Cardiac muscle cell (in vitro differentiated cells and primary cell): Measurements from ENCODE around the gene ZYX. TPM values are rescaled to one million over a fixed set of nuclear protein-coding genes. Genes with fewer than 3 reads are reported as not detected.
A peak's percentile ranks its signal among the peaks of the same experiment; 100 is the strongest.

Source experiments
- DNase-seq, 2 donors: peaks; one replicate each; pipeline versions ENCODE4 v3.0.0 to v3.0.0-alpha.2; 2010 to 2017; ENCODE audit warnings: low read depth in 1 of 2, low spot score in 1 of 2
- H3K27ac ChIP-seq: fragments of 200-600 bp; sonication (generic); 2 replicates; pipeline ENCODE4 v1.5.1; 2016
- H3K27me3 ChIP-seq: fragments of 200-600 bp; sonication (generic); 2 replicates; pipeline ENCODE4 v1.6.0; 2016; ENCODE audit warnings: control low read depth
- H3K36me3 ChIP-seq: fragments of 200-600 bp; sonication (generic); 2 replicates; pipeline ENCODE4 v1.5.1; 2016; ENCODE audit warnings: control low read depth
- H3K4me1 ChIP-seq: fragments of 200-600 bp; sonication (generic); 2 replicates; pipeline ENCODE4 v1.8.1; 2017; ENCODE audit warnings: low read depth, mild to moderate bottlenecking, mixed run types
- H3K4me3 ChIP-seq: fragments of 200-600 bp; sonication (generic); 2 replicates; pipeline ENCODE4 v1.5.1; 2016; ENCODE audit warnings: mild to moderate bottlenecking
- H3K9me3 ChIP-seq: fragments of 200-600 bp; sonication (generic); 2 replicates; pipeline ENCODE4 v1.5.1; 2017; ENCODE audit warnings: low read depth, mild to moderate bottlenecking, control low read depth
- CTCF ChIP-seq: IDR thresholded peaks from 2 replicates; pipeline ENCODE4 v1.5.1; 2012; ENCODE audit warnings: low read depth, mild to moderate bottlenecking, low read length
- polyA plus RNA-seq: library from polyadenylated mRNA; unstranded; fragments of >200 nt; fragmentation: Nextera tagmentation; extraction: Ambion mirVana; gene quantifications from 2 replicates; pipeline ENCODE4 v1.2.1, GENCODE V29; 2016
- total RNA-seq: library from RNA; depleted of rRNA; stranded (reverse); fragments of >200 nt; gene quantifications from 2 replicates; pipeline ENCODE4 v1.2.3, GENCODE V29; 2016

The ZYX gene
- total RNA-seq (43.6 and 57.2 TPM in 2 replicates), polyA plus RNA-seq (98.4 and 101 TPM in 2 replicates)

GRCh38 chr7:143380646-143381426 lies at the start of gene ZYX:
Gene ZYX, plus strand, starts transcription at chr7:143381345. Its CDS starts 227 bp downstream, at chr7:143381572.
- H3K4me3 ChIP-seq: peak within 1 kb of the TSS; percentile 94
- no peaks in the 10 kb centered on the region for H3K36me3 ChIP-seq
- DNase-seq: peak; percentile 96 to 99
- no peaks in the 10 kb centered on the region for H3K9me3 ChIP-seq
- H3K4me1 ChIP-seq: peaks cover 18% of the 10 kb centered on the region
- no peaks in the 10 kb centered on the region for H3K27me3 ChIP-seq
- H3K27ac ChIP-seq: peak within 1 kb of the TSS; percentile 99
- no peak for TF ChIP-seq CTCF

- Histone ChIP-seq H3K27me3 (no peaks in the 10 kb centered on the region), H3K36me3 (no peaks in the 10 kb centered on the region), H3K4me3 (no peak overlapping the region), H3K4me1 (no peaks in the 10 kb centered on the region), H3K27ac (no peak overlapping the region), H3K9me3 (no peaks in the 10 kb centered on the region)
- no peak for TF ChIP-seq CTCF
- DNase-seq: no peak
Observed at GRCh38 chr7:143334244-143334643, 46.9 kb upstream of the ZYX start.

- no peaks in the 10 kb centered on the region for H3K4me1 ChIP-seq
- DNase-seq: no peak
- no peaks in the 10 kb centered on the region for H3K27me3 ChIP-seq
- no peak overlapping the region for H3K4me3 ChIP-seq
- H3K36me3 ChIP-seq: no peaks in the 10 kb centered on the region
- no peaks in the 10 kb centered on the region for H3K9me3 ChIP-seq
- no peak overlapping the region for H3K27ac ChIP-seq
- TF ChIP-seq CTCF: no peak
Observed at GRCh38 chr7:143337216-143337615, 43.9 kb upstream of the ZYX start.

- Histone ChIP-seq H3K4me1 (no peaks in the 10 kb centered on the region), H3K36me3 (no peaks in the 10 kb centered on the region), H3K9me3 (no peaks in the 10 kb centered on the region), H3K27me3 (peaks cover 23% of the 10 kb centered on the region), H3K4me3 (no peak overlapping the region), H3K27ac (no peak overlapping the region)
- DNase-seq: no peak
- no peak for TF ChIP-seq CTCF
Observed at GRCh38 chr7:143341842-143342241, 39.3 kb upstream of the ZYX start.

- TF ChIP-seq CTCF: no peak
- Histone ChIP-seq H3K36me3 (no peaks in the 10 kb centered on the region), H3K27me3 (peaks cover 23% of the 10 kb centered on the region), H3K9me3 (no peaks in the 10 kb centered on the region), H3K4me1 (no peaks in the 10 kb centered on the region), H3K4me3 (no peak overlapping the region), H3K27ac (no peak overlapping the region)
- no peak for DNase-seq
Observed at GRCh38 chr7:143343596-143343995, 37.5 kb upstream of the ZYX start.
